GM21619 (cell line): ENCODE measurements around the gene CENPM.
"Not testable (repeated sequence)": the region's sequence is repeated elsewhere in the genome, so short reads cannot be mapped to it uniquely, and the experiment has no call there.

Experiments used
- ATAC-seq: cut with Tn5 transposase; IDR thresholded peaks from one replicate; pipeline ENCODE4 v1.9.1; 2021; ENCODE audit not compliant: unreplicated experiment

CENPM gene

DNA sequence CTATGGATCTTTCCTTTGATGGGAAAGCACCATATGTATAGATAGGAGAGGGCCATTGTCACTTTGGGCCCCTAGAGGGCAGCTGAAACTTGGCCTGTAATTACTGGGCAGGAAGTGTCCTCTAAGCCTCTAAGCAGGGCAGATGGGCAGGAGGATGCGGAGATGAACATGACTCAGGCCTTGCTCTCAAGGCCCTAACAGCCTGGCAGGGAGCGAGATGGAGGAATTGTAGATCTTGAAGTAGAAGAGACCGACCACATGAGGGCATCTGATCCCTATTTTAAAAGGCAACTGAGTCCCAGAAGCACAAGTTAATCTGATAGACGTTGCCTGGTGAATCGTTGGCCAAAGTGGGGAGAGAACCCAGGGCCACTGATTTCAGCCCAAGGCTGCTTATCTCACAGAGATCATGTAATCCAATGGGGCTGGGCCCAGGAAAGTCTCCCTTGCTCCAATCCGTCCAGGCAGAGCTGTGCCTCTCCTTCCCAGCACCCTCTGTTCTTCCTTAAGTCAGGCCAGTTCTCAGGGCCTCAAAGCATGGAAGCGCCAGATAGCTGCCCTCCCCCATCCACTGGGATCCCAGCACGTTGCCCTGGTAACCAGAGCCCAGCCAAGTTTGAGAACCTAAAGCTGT lies 19.8 kb upstream of the CENPM start:
- no peak for ATAC-seq

DNA sequence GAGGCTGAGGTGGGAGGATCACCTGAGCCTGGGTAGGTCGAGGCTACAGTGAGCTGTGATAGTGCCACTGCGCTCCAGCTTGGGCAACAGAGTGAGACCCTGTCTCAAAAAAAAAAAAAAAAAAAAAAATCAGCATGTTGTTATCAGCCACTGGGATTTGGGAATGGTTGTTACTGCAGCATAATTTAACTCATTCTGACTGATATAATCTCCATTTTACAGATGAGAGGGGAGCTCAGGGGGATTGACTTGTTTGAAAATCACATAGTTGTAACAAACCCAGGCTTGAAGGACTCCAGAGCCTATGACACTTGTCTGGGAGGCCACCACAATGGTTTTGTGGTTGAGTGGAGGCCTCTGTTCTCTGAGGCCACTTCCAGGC lies 19.3 kb upstream of the CENPM start:
- no peak for ATAC-seq

DNA sequence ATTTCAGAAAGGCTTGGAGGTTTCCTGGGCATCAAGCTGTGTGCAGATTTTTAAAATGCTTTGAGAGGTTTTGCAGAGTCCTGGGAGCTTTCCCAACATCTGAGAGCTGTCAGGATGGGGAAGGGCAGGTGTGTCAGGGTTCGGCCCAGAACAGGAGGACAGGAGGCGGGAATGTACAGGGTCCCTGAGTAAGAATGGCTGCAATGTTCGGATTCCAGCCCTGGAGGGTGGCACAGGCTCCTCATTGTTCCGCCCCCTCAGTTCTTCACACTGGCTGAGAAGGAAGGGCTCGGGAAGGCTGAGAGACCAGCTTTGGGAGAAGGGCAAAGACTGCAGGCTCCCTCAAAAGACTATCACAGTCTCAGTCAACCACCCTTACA lies 17.1 kb upstream of the CENPM start:
- no peak for ATAC-seq

DNA sequence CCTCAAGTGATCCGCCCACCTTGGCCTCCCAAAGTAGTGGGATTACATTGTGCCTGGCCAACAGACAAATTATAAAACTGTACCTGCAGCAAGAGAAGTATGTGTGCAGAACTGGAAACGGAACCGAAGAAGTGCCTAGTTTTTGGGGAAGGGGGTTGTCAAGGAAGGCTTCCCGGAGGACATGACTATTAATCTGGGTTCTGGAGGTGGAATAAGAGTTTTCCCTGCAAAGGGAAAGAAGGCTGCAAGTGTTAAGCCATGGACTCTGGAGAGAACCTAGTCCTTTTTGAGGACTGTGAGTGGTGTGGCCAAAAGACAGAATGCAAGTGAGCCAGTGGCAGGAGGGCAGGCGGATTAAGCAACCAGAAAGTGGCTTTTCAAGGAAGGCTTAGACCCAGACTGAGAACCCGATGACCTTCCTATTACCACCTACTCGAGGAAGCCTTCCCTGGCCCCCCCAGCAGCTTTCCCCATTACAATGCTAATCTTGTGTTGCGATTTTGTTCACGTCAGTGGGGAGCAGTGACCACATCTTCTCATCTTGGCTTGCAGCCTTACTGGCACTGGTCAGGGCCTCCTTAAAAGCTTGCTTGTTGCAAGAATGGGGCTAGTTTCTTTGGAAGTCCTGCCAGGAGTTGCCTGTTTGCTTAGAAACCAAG lies 16.6 kb upstream of the CENPM start:
- no peak for ATAC-seq

DNA sequence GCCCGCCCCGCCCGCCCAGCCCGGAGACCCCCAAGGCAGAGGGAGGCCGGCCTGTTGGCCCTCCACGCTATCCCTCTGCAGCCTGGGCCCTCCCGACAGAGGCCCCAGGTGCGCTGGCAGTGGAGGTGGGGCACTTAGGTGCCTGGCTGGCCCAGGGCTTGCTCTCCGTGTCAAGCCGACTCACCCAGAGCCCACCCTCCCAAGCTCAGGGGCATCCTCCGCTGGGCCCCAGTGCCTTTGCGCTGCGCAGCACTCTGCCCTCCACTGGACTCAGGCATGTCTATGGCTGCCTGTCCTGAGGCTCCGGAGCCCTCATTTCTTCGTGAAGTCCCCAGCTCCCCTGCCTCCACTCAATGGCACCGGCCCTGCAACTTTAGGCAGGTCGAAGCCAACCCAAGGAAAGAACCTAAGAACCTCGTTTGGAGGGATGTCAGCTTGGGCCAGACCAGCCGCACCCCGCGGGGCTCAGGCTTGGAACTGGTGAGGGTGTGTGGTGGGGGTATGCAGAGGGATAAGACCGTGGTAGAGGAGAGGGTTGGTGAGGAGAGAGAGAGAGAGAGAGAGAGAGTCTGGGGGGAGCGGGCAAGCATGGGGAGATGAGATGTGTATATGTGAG lies 11.1 kb upstream of the CENPM start:
- peak; percentile 16 for ATAC-seq

DNA sequence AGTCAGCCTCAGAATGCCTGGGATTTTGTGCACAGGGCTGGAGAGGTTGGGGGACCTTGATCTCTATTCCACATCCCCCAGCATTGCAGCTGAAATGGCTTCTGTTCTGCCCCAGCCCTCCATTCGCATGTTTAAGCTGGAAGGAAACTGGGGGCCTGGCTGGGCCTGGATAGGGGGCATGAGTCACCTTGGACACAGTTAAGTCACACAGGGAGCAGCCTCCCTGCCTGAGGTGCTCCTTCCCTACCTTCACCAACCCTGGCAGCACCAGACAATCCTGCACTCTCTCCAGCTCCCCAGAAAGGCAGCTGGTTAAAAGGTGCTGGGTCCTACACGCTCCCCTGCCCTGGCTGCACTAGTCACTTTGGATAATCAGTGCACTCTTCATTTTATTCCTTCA lies 5.8 kb upstream of the CENPM start:
- ATAC-seq, result no peak

DNA sequence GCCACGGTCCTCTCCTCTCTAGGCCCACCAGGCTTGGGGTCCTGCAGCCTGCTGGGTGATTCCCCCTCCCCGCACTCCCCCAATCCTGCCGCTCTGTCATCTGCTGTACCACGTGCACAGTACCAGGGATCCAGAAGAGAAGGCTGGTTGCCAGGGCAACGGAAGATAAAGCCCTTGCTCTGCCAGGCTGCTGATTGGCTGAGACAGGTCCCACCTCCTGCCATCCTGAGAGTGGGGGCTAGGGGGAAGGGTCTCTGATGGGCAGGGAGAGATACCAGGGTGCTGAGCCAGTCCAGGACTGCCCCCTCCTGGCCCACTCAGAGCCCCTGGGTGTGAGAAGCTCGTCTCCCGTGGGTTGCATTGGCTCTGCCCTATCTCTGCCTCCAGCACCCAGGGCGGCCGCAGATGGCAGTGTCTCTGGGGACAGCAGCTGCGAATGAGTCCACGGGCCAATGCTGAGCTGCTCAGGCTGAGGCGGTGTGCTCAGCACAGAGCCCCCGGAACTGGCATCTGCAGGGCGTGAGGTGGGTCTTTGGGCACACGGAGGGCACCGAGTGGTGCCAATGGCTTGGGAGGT lies 5.0 kb upstream of the CENPM start, which contains the start of gene SMIM45:
Gene SMIM45, plus strand, starts transcription at position 253 of the 577 bp plus-strand sequence.
- no peak for ATAC-seq

DNA sequence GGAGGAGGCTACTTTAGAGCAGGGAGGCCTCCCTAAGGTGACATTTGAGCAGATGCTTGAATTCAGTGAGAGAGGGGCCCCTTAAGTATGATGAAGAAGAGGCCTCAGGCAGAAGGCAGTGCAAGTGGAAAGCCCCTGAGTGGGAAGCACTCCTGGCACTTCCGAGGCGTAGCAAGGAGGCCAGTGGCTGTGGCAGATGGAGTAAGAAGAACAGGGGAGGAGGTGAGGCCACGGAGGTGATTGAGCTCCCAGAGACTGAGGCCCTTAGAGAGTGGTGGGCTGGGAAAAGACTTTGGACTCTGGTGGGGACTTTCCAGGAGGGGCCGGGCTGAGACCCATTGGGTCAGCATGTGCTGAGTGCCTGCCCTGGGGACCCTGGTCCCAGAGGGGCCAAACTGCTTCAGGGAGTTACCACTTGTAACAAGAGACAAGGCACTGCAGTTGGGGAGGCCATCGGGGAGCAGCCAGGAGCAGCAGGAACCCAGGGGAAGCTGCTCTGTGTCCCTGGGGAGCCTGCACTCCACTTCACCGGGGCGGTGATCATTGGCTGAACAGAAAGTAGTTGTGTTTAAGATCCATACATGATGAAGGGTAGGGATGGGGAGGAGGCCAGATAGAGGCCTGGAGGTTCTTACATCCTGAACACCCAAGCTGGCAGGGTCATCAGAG lies 2.5 kb upstream of the CENPM start:
- ATAC-seq, result no peak

DNA sequence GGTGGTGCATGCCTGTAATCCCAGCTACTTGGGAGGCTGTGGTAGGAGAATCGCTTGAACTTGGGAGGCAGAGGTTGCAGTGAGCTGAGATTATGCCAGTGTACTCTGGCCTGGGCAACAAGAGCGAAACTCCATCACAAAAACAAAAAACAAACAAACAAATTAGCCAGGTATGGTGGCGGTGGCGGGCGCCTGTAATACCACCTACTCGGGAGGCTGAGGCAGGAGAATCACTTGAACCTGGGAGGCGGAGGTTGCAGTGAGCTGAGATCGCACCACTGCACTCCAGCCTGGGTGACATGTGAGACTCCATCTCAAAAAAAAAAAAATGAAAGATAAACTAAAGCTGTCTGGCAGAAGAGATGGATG lies 2.0 kb upstream of the CENPM start:
- not testable (repeated sequence) for ATAC-seq

DNA sequence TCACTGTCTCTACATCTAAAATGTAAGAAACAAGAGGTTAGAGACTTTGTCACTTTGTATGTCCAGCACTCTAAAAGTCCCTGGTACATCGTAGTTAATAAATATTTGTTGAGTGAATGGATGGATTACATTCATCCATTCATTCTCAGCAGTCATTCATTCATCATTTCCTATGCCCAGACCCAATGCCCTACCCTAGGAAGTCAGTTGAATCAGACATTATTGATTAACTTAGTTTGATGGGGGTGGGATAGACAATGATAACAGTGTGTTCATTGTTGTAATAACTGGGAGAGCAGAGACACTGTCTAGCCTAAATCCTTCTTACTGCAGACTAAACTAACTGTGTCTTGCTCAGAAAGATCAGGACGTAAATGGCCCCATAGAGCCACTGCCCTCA lies 1.2 kb upstream of the CENPM start:
- no peak for ATAC-seq

DNA sequence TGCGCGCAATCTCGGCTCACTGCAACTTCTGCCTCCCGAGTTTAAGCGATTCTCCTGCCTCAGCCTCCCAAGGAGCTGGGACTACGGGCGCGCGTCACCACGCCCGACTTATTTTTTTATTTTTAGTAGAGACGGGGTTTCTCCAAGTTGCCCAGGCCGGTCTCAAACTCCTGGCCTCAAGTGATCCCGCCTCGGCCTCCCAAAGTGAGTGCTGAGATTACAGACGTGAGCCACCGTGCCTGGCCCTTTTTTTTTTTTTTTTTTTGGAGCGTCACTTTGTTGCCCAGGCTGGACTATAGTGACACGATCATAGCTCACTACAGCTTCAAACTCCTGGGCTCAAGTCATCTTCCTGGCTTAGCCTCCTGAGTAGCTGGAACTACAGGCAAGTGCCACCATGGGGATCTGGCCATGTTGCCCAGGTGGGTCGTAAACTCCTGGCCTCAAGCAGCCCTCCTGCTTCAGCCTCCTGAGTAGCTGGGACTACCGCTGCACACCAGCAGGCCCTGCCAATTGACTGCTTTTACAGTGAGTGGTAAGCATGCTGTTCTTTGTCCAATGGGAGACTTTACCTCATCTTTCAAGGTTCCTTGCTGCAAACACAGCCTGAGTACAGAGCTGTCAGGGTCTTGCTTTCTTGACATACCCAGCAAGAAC lies 600 bp upstream of the CENPM start:
- ATAC-seq, result no peak

DNA sequence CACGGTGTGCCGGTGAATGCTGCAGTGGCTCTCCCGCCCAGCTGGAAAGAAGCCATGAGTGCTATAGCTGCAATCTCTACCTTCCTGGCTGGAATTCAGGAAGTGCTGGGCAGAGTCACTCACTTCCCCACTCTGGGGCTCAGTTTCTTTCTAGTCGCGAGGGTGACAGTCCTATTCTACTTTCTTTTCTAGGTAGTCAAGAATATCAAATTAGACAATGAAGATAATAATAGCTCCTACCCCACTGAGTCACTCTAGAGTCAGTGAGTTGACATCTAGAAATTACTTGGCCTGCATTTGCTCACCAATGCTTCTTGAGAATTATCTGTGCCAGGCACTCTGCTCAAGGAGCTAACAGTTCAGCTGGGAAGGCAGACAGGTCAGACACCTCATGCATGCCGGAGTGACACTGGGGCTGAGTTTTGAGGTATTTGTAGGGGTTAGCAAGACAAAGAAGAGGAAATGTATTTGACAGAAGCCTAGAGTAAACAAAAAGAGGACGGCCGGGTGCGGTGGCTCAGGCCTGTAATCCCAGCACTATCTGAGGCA lies 3.2 kb downstream of the CENPM start:
- ATAC-seq, result no peak

DNA sequence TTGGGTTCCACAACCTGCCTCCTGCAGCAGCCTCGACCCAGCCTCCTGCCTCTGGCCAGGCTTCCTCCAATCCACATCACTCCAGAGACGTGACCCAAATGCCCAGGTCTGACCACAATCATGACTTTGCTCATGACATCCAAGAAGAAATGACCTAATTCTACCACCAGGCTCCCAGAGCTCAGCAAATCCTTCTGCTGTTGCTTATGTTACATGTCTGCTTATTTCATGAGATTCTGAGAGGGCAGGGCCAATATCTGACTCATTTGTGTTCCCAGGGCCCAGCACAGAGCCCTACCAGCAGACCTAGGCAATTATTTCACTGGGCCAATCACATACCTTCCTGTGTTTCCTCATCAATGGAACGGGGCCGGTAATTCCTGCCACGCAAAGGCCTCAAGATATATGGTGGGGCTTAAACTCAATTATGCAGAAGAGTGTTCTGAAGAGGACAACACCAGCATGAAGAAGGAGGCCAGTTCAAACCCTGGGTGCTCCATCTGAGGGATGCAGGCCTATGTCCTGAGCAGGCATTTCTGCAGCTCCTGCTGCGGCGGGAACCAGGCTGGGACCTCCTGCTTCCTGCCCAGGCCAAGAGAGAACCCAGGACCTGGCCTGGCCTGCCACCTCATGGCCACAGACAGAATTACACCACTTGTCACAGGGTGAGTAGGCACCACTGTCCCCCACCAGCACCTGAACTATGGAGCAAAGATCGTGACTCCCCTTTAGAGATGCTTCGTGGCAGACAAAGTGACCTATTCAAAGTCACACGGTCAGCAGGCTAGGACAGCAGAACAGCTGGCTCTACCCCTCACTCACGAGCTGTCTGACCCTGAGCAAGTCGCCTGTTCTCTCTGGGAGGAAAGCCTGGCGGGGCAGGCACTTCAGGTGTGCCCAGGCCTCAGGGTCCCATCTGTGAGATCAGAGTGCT lies 5.9 kb downstream of the CENPM start:
- ATAC-seq, result no peak

DNA sequence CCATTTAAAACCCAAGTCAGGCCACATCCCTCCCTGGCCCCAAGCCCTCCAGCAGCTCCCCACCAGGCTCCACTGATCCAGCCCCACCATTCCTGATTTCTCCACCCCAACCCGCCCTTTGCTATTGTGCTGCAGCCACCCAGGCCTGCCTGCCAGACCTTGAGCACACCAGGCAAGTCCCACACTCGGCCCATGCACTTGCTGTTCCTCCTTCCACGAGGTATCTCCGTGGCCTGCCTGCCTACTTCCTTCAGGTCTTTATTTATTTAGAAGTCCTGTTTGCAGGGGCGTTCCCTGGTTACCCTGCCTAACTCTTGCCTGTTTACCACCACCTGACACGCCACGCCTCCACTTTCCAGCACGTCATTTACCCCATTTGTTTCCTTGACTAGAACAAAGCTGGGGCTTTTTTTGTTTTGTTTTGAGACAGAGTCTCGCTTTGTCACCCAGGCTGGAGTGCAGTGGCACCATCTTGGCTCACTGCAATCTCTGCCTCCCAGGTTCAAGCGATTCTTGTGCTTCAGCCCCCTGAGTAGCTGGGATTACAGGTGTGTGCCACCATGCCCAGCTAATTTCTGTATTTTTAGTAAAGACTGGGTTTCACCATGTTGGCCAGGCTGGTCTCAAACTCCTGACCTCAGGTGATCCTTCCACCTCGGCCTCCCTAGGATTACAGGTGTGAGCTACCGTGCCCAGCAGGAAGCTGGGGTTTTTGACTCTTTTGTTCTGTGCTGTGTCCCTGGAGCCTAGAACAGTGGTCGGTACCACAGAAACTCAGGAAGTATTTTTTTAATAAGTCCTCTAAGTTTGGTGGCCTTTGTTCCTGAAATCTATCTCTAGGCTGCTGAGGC lies 6.7 kb downstream of the CENPM start:
- peak; percentile 40 for ATAC-seq

DNA sequence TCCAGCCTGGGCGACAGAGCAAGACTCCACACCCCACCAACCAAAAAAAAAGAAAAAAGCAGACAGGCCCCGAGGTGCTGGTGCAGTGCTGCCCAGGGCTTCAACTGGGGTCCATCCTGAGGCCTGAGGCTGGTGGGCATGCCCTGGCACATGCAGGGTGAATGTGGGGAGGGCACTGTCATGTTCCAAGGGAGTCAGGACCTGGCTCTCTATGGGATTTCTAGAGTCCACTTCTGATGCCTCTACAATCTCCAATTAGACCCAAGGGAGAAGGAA lies 10.1 kb downstream of the CENPM start:
- ATAC-seq, result no peak

DNA sequence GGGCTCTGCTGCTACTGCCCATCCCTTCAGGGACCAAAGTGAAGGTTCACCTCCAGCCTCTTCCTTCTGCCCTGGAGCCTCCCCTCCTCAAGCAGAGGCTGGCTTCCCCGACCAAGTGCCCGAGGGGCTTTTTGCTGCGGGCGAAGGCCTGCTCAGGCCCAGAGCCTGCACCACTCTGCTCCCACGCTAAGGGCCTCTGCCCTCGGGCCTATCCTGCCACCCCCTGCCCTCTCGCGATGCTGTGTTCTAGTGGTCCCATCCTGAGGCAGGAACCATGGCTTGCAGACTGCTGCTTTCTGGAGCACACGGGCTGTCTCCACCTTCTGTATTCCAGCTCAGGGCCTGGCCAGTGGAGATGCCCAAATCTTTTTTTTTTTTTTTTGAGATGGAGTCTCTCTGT lies 11.4 kb downstream of the CENPM start:
- no peak for ATAC-seq

DNA sequence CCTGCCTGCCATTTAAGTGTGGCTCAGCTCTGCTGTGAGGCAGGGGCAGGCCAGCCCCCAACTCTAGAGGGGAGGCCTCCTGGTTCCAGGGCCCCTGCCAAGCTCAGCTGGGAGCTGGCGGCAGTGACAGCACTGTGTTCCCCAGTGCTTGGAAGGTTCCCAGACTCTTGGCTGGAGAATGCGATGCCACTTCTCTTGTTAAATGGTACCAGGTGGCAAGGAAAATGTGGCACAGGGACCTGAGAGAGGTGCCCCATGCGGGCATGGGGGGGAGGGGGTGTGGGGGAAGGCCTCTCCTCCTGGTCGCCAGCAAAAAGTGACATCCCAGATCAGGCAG lies 12.0 kb downstream of the CENPM start:
- no peak for ATAC-seq

DNA sequence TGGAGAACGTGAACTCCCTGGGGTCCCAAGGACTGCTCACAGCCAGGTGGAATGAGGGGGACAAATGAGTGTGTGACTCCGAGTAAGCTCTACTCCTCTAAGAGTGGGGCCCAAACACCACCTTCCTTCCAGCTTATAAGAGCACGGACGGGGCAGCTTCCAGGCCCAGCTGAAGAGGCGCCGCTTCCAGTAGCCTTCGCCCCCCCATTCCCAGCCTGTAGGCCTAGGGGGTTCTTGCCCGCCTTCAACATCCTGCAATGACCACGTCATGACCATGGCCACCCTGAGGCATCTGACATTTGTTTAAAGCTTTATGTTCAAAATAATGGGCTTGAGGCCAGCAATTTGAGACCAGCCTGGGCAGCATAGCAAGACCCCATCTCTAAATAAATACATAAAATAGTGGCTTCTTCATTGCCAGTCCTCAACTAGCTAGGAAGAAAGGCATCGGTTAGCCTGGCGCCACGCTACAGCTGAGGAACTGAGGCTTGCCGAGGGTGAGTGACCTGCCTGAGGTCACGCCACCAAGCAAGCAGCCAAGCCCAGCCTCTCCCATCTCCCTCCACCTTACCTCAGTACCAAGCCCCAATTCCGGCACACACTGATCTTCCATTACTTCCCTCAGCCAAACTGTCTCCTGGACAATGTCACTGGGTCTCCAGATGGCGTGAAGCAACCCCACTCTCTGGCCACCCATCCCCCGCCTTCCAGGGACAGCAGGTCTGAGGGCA lies 12.5 kb downstream of the CENPM start:
- no peak for ATAC-seq
